ENCODE results near the gene FPR3.
A peak's percentile ranks its signal among the peaks of the same experiment; 100 is the strongest.
"Not testable (repeated sequence)": the region's sequence is repeated elsewhere in the genome, so short reads cannot be mapped to it uniquely, and the experiment has no call there.

FPR3 gene

DNA sequence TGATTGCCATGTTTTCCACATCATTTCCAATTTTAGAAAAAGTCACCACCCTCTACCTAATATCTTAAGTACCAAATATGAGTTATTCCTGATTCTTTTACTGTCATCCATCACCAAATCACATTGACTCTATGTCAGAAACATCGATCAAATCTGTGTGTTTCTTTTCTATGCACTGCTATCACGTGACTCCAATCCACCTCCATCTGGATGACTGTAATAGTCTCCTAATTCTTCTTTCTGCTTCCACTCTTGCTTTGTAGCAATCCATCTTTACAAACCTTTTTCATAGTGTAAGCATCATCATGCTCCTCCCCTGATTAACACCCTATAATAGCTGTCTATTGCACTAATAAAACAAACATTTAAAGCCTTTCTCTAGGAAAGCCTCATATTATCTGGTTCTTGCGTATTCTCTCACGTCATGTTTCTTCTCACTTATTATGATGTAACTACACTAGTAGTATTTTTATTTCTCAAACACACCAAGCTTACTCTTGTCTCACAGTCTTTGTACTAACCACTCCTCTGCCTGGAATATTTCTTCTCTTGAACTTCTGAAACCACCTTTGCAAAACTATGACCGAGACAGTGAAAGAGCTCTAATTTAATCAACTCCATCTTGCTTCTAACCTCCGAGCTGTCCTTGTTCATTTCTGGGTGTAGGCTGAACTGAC, 10.7 kb upstream of the FPR3 start:
- DNase-seq = no peak

DNA sequence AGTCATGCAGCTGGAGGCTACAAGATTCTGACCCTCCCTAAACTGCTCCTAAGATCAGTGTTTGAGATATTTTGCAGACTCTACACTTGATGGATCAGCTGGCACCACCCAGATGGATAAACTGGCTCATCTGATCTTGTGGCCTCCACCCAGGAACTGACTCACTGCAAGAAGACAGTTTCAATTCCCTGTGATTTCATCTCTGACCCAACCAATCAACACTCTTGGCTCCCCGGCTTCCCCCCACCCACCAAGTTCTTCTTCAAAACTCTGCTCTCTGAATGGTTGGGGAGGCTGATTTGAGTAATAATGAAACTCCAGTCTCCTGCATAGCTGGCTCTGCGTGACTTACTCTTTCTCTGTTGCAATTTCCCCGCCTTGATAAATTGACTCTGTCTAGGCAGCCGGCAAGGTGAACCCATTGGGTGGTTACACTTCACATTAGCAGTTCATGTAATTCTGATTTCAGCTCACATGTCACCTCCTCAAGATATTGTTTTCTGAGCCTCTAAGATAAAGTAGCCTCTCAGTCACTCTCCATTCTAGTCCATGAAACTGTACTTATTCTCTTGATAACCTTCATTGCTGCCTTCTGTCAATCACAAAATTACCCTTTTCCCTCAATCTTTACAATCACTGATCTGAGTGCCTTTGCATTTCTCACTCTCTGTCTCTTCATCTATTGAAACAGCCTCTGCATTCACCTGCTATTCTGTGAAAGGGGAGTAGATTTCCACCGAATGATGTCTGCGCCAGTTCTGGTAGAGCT, 9.9 kb upstream of the FPR3 start:
- no peak for DNase-seq

DNA sequence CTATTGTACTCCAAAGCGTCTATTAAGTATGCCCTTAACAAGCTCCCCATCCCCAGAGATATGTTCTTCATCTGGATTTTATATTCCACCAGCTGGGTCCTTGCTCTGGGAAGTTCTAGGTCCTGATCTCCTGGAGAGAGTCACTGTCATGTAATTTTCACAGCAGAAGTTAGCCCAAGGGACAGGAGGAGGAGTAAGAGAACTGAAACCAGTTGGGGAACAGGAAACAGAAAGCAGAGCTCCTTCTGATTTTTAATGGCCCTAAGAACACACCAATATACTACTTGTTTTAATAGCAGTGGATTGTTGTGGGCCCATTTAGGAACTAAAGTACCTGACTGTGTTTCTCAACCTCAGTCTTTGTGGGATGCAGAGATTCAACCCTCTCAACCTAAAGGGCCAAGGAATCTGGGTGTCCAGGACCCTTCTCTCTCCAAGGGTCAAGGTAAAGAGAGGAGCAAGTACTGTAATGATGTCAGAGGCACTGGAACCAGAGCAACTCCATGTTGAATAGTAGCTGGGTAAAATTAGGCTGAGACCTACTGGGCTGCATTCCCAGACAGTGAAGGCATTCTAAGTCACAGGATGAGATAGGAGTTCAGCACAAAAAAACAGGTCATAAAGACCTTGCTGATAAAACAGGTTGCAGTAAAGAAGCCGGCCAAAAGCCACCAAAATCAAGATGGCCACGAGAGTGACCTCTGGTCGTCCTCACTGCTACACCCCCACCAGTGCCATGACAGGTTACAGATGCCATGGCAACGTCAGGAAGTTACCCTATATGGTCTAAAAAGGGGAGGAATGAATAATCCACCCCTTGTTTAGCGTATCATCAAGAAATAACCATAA, 8.1 kb upstream of the FPR3 start:
- DNase-seq = no peak

DNA sequence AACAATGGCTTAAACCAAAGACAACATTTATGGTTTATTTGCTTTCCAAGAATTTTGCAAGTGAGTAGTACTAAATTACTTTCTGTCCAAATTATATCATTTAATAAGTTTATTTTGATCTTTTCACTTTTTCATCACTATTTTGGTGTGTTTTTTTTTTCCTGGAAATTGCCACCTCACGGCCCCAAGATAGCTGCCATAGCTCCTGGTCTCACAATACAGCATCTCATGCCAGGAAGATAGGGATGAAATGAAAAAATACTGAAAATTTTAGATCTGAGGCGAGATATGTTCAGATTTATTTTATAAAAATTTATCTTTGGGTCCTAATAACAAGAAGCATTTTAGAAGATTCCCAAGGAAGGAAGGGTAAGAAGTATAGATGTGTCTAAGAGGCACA, 6.9 kb upstream of the FPR3 start:
- no peak for DNase-seq

DNA sequence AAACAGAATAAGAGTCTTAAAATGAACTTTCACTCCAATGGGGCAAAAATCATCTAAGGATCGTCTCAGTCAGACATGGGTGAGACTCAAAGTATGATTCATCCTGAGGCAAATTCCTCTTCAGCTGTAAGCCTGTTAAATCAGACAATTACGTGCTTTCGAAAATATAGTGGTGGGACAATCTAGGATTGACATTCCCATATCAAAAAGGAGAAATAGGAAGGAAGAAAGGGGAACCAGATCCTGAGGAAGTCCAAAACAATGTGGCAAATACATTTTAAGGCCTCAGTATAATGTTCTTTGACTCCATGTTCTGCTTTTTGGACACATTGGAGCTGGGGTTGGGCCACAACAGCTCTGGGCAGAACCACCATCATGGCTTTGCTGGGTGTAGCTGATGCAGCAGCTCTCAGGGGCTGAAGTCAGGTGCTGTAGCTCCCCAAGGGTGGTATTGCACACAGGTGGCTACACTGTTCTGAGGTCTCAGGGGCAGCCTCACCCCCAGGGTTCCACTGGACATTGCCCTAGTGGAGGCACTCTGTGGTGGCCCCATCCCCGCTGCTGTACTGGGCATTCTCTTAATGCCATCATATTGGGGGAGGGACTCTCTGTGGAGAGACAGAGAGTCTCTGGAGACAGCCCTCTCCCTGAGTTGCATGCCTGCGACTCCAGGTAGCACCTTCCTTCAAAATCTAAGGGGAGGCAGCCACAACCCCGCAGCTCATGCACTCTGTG, 5.7 kb upstream of the FPR3 start:
- DNase-seq = no peak

DNA sequence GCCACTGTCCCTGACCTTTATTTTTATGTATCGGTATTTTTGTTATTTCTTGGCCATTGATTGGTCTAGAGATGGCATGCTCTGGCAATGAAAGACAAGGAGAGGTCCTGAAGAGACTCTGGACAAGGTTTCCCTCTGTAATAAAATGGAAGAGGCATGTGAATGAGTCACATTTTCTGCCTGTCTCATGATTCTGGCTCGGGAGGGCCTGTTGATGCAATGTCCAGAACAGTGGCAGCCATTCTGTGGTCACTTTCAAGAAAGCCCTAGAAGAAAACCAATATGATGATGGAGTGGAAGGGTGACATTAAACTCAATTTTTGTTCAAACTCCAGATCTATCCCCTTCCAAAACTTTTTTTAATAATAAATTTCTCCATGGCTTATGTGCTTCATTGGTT, 2.0 kb upstream of the FPR3 start:
- no peak for DNase-seq

DNA sequence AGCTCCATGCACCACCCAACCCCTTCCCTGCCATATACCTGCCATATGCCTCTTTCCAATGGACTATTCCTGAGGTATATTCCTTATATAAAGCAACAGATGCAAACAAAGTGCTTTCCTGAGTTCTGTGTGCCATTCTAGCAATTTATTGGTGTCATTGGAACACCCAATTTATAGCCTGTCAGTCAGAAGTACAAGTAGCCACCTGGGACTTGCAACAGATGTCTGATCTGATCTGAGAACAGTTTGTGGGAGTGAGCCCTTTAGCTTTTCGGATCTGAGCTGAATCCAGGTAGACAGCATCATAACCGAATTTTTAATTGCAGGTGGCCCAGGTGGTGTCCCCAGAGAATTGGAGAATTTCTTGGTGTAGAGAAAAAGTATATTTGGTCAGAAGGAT, 963 bp upstream of the FPR3 start:
- DNase-seq = no peak

DNA sequence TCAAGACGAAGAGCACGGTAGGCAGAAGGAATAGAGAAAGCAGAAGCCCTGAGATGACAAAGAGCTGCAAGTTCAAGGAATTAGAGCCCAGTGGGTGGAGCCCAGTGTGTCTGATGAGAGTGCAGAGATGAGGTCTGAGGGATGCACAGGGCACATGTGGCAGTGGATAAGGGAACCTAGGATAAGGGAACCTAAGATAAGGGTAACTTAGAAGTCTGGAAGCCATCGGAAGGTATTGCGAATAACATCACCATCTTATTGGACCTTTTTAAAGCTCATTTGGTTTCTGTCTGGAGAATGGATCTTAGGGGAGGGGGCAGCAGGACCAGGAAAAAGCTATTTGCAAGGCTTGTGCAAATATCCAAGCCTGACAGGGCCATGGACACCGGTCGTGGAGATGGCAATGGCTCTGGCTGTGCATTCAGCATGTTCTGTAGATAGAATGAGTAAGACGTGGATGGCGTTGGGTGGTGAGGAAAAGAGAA, 1.3 kb downstream of the FPR3 start:
- DNase-seq = no peak

DNA sequence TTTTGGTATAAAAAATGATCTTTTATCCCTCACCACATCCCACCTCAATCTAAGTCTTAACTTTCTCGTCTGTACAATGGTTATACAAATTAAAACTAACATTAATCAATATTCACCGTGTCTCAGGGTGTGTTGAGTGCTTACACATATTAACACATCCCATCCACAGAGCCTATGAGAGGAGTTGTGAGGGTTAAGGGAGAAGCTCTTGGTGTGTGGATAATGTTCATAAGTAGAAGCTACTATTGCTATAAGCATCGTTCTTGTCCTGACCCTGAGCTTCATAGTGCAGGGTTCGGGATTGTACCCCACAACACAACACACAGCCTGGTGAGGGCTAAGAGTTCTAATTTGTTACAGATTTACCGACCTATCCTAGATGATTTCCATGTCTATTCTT, 2.5 kb downstream of the FPR3 start:
- no peak for DNase-seq

DNA sequence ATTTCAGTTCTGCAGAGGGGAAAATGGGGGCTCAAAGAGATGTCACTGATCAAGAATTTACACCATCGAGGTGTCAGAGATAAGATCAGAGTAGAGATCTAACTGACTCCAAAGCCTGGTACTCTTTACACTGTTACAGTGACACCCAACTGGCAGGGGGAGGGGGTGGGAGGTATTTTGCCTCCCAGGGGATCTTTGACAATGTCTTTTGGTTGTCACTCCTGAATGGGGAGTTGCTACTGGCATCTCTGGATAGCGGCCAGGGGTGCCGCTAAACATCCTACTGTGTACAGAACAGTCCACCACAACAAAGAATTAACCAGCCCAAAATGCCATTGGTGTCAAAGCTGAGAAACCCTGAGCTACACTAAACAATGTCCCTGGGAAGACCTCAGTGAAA, 3.1 kb downstream of the FPR3 start:
- DNase-seq = no peak

DNA sequence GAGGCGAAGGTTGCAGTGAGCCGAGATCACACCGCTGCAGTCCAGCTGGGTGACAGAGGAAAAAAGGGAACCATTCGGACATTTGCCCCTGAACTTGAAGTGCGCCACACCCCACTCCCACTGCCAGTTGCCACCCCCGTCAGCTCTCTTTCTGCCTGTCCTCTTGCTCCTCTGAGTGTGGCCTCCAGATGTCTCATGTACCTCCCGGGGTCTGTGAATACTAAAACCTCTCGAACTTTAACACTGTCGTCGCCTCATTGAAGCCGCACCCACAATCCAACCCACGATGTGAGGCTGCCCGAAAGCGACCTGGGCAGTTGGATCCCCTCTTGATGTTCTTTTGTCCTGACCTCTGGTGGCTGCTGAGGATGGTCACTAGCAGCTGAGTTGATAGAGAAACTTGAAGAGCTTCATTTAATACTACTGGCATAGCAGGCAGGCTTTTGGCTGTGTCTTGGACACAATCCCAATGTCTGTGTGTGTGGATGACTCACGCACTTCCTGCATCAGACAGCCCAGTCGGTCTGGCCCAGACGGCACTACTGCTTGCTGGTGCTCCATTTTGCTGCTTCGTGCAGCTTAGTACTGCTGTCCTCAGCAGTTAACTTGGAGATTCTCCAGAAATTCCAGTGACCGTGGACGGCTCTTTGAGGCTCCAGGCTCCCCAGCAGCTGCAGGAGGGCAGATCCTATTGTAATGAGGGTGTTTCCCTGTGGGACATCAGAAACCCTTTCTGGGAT, 4.2 kb downstream of the FPR3 start:
- peak; percentile 47 for DNase-seq

DNA sequence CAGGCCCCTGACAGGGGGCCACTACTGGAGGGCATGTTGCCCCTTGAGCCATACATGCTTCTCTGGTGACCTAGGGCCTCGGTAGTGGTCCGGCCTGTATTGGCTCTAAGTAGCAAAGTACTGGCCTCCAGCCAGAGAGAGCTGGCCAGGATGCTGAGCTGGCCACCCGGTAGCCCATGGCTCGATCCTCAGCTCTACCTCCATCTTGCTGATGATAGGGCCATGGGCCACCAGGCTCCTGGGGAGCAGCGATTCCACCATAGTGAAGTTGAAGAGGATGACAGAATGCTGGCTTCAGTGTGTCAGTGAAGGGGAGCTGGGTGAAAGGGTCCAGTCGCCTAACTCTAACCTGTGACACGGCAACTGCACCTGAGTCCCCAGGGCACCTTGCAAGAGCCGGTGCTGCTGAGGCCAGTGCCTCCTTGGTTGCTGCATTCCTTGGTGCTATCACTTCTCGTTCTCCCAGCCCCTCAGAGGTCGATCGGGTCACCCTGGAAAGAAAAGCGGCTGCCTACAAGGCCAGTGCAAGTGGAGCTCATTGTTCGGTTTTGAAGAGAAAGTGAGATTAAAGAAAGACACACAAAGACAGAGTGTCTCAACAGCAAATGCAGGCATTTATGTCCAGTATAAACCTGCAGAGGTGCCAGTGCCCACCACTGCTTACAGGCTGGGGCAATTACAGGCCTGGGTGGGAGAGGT, 5.0 kb downstream of the FPR3 start:
- no peak for DNase-seq

DNA sequence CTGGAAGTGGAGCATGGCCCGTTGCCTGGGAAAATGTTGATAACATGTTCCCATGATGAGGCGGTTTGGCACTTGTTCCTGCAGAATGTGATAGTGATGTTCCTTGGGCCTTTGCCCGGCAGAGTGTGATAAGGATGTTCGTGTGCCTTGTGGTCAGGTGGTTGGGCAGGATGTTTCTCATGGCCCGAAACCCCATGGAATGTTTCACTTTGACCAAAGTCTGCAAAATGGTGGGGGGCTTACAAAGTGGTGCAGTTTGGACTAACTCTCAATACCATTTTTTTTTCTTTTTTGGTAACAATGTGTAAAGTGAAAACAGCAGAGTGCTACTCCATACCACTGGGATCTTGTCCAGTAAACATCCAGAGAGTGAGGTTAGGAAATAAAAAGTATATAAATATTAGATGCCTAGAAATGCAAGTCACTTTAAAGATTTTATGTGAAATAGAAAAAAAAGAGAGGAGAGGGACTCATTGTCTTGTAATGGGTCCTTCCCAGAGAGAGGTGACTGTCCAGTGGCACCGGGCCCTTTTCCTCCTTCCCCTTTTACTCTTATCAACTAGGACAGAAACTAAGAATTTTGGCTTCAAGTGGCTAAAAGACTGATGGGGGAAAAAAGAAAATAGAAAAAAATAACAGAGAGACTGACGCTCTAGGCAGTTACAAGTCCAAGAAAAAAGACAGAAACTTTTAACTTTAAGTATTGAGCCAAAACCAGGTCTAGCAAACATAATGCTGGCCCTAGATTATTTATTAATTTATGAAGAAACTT, 5.7 kb downstream of the FPR3 start:
- DNase-seq = no peak

DNA sequence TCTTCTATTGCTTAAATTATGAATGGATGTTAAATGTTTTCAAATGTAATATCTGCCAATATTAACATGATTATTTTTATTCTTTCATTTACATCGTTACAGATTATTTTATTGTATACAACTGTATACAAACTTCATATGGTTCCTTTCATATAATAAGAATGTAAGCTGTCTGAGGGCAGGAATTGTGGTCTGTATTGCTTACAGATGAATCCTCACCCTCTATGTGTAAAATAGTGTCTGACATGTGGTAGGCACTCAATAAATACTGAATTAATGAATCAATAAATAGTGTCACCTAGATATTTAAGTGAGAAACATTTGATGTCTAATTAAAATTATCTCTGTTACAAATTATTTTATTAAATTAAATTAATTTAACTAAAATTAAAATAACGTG, 7.8 kb downstream of the FPR3 start:
- no peak for DNase-seq

DNA sequence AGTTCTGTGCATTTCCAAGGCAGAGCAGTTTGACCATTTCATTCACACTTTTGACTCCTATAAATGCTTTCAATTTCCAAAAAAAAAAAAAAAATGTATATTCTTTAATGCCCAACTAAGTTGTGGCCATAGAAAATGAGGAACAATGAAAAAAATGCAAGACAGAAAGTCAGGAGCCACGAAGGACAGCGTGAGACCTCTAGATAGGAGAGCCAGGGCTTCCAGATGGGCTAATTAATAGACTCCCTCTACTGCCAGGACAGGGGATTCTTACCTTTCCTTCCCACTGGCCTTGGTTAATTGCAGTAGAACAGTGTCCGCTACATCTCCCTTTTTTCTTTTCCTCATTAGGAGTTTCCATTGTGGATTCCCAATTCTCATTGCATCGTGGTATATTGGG, 8.6 kb downstream of the FPR3 start:
- DNase-seq = no peak

DNA sequence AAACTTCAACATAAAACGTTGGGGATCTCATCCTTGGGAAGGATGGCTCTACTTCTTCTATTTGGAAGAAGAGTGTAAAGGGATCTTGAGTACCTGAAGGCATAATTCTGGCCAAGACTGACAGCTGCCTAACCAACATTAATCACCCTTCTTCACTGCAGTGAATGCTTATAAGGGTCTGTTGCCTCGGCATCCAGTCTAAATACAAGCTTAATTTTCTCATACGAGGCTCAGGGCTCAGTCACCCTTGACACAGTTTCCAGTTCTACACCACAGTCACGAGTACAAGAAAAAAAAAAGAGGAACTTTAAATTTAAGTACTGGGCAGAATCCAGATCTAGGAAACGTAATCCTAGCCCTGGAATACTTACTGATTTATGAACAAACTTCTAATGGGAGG, 9.0 kb downstream of the FPR3 start:
- no peak for DNase-seq

DNA sequence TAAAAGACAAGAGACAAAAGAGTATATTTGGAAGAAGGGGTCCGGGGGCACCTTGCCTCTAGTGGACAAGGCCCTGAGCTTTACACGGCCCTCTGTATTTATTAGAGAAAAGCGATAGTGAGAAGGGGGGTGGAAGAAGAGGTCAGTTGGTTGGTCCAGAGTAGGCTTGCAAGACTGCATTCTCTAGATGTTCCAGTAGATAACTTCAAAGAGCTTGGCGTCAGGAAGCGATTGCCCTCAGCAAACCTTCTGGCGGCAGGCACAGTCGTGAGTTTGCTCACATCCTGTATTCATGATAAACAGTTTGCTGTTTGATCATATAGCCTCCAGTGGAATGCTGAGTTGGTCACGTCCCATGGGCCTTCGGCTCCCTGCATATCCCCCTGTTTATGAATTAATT, 9.8 kb downstream of the FPR3 start:
- DNase-seq = not testable (repeated sequence)

DNA sequence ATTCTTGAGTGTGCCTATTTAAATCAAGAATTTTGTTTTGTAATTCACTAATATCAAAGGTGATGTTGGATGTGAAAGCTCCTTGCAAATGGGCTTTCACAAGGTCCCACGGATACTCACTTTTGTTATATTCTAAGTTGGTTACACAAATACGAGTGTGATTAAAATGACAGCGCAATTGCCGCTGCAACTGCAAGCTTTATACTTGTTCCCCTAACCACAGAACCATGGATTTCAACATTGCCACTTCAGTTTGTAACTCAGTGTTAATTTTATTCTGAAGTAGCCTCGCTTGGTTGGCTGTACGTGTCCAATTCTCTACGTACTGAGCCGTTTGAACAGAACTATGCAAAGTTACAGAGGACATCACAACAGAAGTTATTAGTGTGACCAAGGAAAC, 10.4 kb downstream of the FPR3 start:
- not testable (repeated sequence) for DNase-seq

DNA sequence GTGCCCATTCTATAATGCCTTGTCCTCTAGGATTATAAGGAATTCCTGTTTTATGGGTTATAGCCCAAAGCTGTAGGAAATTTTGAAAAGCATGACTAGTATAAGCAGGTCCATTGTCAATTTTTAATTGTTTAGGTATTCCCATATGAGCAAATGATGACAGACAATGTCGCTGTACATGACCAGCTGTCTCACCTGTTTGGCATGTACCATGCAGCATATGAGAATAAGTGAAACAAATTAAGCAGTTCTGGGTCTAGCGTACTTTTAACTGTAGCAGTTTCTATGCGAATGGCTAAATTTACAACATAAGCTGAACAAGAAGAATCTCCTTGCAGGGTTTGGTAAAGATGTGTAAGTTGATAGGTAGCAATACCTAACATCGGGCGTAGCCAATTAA, 11.6 kb downstream of the FPR3 start:
- DNase-seq = not testable (repeated sequence)

DNA sequence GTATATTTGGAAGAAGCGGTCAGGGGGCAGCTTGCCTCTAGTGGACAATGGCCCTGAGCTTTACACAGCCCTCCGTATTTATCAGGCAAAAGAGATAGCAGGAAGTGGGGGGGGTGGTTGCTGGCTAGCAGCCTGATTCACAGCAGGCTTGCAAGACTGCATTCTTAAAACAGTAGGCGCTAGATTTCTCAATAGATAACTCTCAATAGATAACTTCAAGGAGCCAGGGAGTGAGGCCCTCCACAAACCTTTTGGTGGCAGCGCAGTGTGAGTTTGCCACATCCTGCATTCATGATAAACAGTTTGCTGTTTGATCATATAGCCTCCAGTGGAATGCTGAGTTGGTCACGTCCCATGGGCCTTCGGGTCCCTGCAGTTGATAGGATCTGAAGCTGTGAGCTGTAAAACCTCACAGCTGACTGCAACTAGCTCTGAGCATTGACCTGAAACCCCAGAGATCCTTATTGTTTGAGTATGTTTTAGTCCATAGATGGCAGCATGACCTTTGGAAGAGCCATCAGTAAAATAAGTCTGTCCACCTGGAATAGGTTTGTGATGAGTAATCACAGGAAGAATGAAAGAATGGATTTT, 12.2 kb downstream of the FPR3 start:
- DNase-seq = peak; percentile 4

All from DMS53 (cell line).